HepG2 (cell line): ENCODE measurements around the gene CDHR5.

Experiments
- CAMTA2 ChIP-seq: sonication (generic); formaldehyde crosslinking; IDR thresholded peaks from 2 replicates; pipeline ENCODE4 v1.4.0; 2020; ENCODE audit warnings: mild to moderate bottlenecking, missing genetic modification reagents, borderline replicate concordance
- NFIB ChIP-seq: sonication (generic); formaldehyde crosslinking; IDR thresholded peaks from 2 replicates; pipeline ENCODE4 v1.9.0; 2021; ENCODE audit warnings: missing genetic modification reagents, mild to moderate bottlenecking, borderline replicate concordance
- PLRG1 ChIP-seq: fragments of 450-650 bp; conservative IDR thresholded peaks from 2 replicates; pipeline ENCODE4 v1.6.1; 2016
- POGZ ChIP-seq: sonication (generic); formaldehyde crosslinking; IDR thresholded peaks from 2 replicates; pipeline ENCODE4 v1.4.0; 2020; ENCODE audit warnings: mild to moderate bottlenecking, missing genetic modification reagents

- TF ChIP-seq PLRG1 = no peak
- TF ChIP-seq POGZ (CRISPR knock-in tag) = no peak
- TF ChIP-seq CAMTA2 (CRISPR knock-in tag) = no peak
- no peak for TF ChIP-seq NFIB (CRISPR knock-in tag)
These were observed 15.4 kb upstream of the CDHR5 start for GRCh38 chr11:640021-640706.
